Measurements from ENCODE around the gene NRCAM. TPM values are rescaled to one million over a fixed set of nuclear protein-coding genes. Genes with fewer than 3 reads are reported as not detected.

The NRCAM gene
- total RNA-seq, 2 experiments from 2014 or later = 0.60 to 1.0 TPM

- H3K4me3 Mint-ChIP-seq = no peak overlapping the region
- no peak for DNase-seq
- ChIA-PET CTCF (no interaction called here), POLR2A (no interaction called here)
- ATAC-seq = no peak
- H3K36me3 Mint-ChIP-seq (ENCODE audit: low read depth) = no peaks in the 10 kb centered on the region
- no peaks in the 10 kb centered on the region for H3K9me3 Mint-ChIP-seq (ENCODE audit: low read depth)
- no peak overlapping the region for H3K27ac Mint-ChIP-seq
- intact Hi-C loops (cut with DNase I, micrococcal nuclease) = no loop called here
- H3K27me3 Mint-ChIP-seq = peaks cover 2% of the 10 kb centered on the region
- H3K4me1 Mint-ChIP-seq = no peaks in the 10 kb centered on the region
These were observed 222.0 kb downstream of the NRCAM start for GRCh38 chr7:108234281-108234680.

GRCh38 chr7:108232076-108232475 is 224.2 kb downstream of the NRCAM start:
- DNase-seq (no peak), ATAC-seq (no peak)
- H3K4me1 Mint-ChIP-seq = no peaks in the 10 kb centered on the region
- ChIA-PET POLR2A (no interaction called here), CTCF (no interaction called here)
- intact Hi-C loops (cut with DNase I, micrococcal nuclease) = no loop called here
- no peaks in the 10 kb centered on the region for H3K27me3 Mint-ChIP-seq
- H3K36me3 Mint-ChIP-seq (ENCODE audit: low read depth) = no peaks in the 10 kb centered on the region
- no peak overlapping the region for H3K4me3 Mint-ChIP-seq
- no peak overlapping the region for H3K27ac Mint-ChIP-seq
- no peaks in the 10 kb centered on the region for H3K9me3 Mint-ChIP-seq (ENCODE audit: low read depth)

GRCh38 chr7:108231221-108231620 is 225.0 kb downstream of the NRCAM start:
- Mint-ChIP-seq H3K9me3 (ENCODE audit: low read depth) (no peaks in the 10 kb centered on the region), H3K36me3 (ENCODE audit: low read depth) (no peaks in the 10 kb centered on the region), H3K27me3 (no peaks in the 10 kb centered on the region), H3K4me3 (no peak overlapping the region), H3K27ac (no peak overlapping the region), H3K4me1 (no peaks in the 10 kb centered on the region)
- DNase-seq = no peak
- intact Hi-C loops (cut with DNase I, micrococcal nuclease) = no loop called here
- no peak for ATAC-seq
- ChIA-PET CTCF (no interaction called here), POLR2A (no interaction called here)

GRCh38 chr7:108227366-108227765 is 228.9 kb downstream of the NRCAM start:
- intact Hi-C loops (cut with DNase I, micrococcal nuclease) = no loop called here
- no peak overlapping the region for H3K27ac Mint-ChIP-seq
- CTCF ChIA-PET = no interaction called here
- no peaks in the 10 kb centered on the region for H3K36me3 Mint-ChIP-seq (ENCODE audit: low read depth)
- no peak overlapping the region for H3K4me3 Mint-ChIP-seq
- no peaks in the 10 kb centered on the region for H3K9me3 Mint-ChIP-seq (ENCODE audit: low read depth)
- POLR2A ChIA-PET = no interaction called here
- no peak for ATAC-seq
- H3K4me1 Mint-ChIP-seq = no peaks in the 10 kb centered on the region
- no peak for DNase-seq
- H3K27me3 Mint-ChIP-seq = no peaks in the 10 kb centered on the region

GRCh38 chr7:108226816-108227299 is 229.4 kb downstream of the NRCAM start:
- ATAC-seq = no peak
- no peaks in the 10 kb centered on the region for H3K4me1 Mint-ChIP-seq
- intact Hi-C loops (cut with DNase I, micrococcal nuclease) = no loop called here
- no peak for DNase-seq
- no peaks in the 10 kb centered on the region for H3K9me3 Mint-ChIP-seq (ENCODE audit: low read depth)
- no peaks in the 10 kb centered on the region for H3K27me3 Mint-ChIP-seq
- no peaks in the 10 kb centered on the region for H3K36me3 Mint-ChIP-seq (ENCODE audit: low read depth)
- ChIA-PET POLR2A (no interaction called here), CTCF (interaction anchor here (0.9 kb wide), 1 partner anchor 9 kb away, joined by 4 read pairs; no protein-coding TSS in a partner anchor)
- no peak overlapping the region for H3K4me3 Mint-ChIP-seq
- H3K27ac Mint-ChIP-seq = no peak overlapping the region

GRCh38 chr7:108225531-108226181 is 230.6 kb downstream of the NRCAM start:
- intact Hi-C loops (cut with DNase I, micrococcal nuclease) = no loop called here
- H3K4me3 Mint-ChIP-seq = no peak overlapping the region
- ATAC-seq (no peak), DNase-seq (no peak)
- H3K4me1 Mint-ChIP-seq = no peaks in the 10 kb centered on the region
- CTCF ChIA-PET = interaction anchor here (0.8 kb wide), 1 partner anchor 12 kb away, joined by 3 read pairs; no protein-coding TSS in a partner anchor
- POLR2A ChIA-PET = no interaction called here
- no peak overlapping the region for H3K27ac Mint-ChIP-seq
- no peaks in the 10 kb centered on the region for H3K36me3 Mint-ChIP-seq (ENCODE audit: low read depth)
- H3K27me3 Mint-ChIP-seq = no peaks in the 10 kb centered on the region
- H3K9me3 Mint-ChIP-seq (ENCODE audit: low read depth) = no peaks in the 10 kb centered on the region

GRCh38 chr7:108224387-108224786 is 231.8 kb downstream of the NRCAM start:
- no peak overlapping the region for H3K27ac Mint-ChIP-seq
- ChIA-PET POLR2A (no interaction called here), CTCF (no interaction called here)
- intact Hi-C loops (cut with DNase I, micrococcal nuclease) = no loop called here
- no peaks in the 10 kb centered on the region for H3K36me3 Mint-ChIP-seq (ENCODE audit: low read depth)
- ATAC-seq = no peak
- H3K4me1 Mint-ChIP-seq = no peaks in the 10 kb centered on the region
- no peaks in the 10 kb centered on the region for H3K9me3 Mint-ChIP-seq (ENCODE audit: low read depth)
- no peak overlapping the region for H3K4me3 Mint-ChIP-seq
- no peak for DNase-seq
- H3K27me3 Mint-ChIP-seq = no peaks in the 10 kb centered on the region

GRCh38 chr7:108222236-108222892 is 233.9 kb downstream of the NRCAM start:
- no peaks in the 10 kb centered on the region for H3K9me3 Mint-ChIP-seq (ENCODE audit: low read depth)
- H3K4me3 Mint-ChIP-seq = no peak overlapping the region
- CTCF ChIA-PET = interaction anchor here (1.0 to 1.2 kb wide), 2 partner anchors 41 to 275 kb away, joined by 3 read pairs; no protein-coding TSS in a partner anchor
- POLR2A ChIA-PET = no interaction called here
- intact Hi-C loops (cut with DNase I, micrococcal nuclease) = no loop called here
- no peak for ATAC-seq
- no peaks in the 10 kb centered on the region for H3K36me3 Mint-ChIP-seq (ENCODE audit: low read depth)
- H3K4me1 Mint-ChIP-seq = no peaks in the 10 kb centered on the region
- DNase-seq = no peak
- H3K27ac Mint-ChIP-seq = no peak overlapping the region
- peaks cover 3% of the 10 kb centered on the region for H3K27me3 Mint-ChIP-seq

GRCh38 chr7:108211382-108212201 is 244.6 kb downstream of the NRCAM start:
- H3K36me3 Mint-ChIP-seq (ENCODE audit: low read depth) = no peaks in the 10 kb centered on the region
- POLR2A ChIA-PET = no interaction called here
- H3K4me1 Mint-ChIP-seq = peaks cover 3% of the 10 kb centered on the region
- no peaks in the 10 kb centered on the region for H3K9me3 Mint-ChIP-seq (ENCODE audit: low read depth)
- H3K27me3 Mint-ChIP-seq = peaks cover 2% of the 10 kb centered on the region
- intact Hi-C loops (cut with DNase I, micrococcal nuclease) = no loop called here
- DNase-seq (peak; percentile 14), ATAC-seq (no peak)
- H3K27ac Mint-ChIP-seq = no peak overlapping the region
- H3K4me3 Mint-ChIP-seq = no peak overlapping the region
- CTCF ChIA-PET = interaction anchor here (0.5 kb wide), 1 partner anchor 73 kb away, joined by 3 read pairs; no protein-coding TSS in a partner anchor

GRCh38 chr7:108210796-108211195 is 245.4 kb downstream of the NRCAM start:
- Mint-ChIP-seq H3K4me1 (peaks cover 3% of the 10 kb centered on the region), H3K27ac (no peak overlapping the region), H3K27me3 (no peaks in the 10 kb centered on the region), H3K9me3 (ENCODE audit: low read depth) (no peaks in the 10 kb centered on the region), H3K4me3 (no peak overlapping the region), H3K36me3 (ENCODE audit: low read depth) (no peaks in the 10 kb centered on the region)
- ChIA-PET CTCF (interaction anchor here (0.6 kb wide), 1 partner anchor 28 kb away, joined by 6 read pairs; no protein-coding TSS in a partner anchor), POLR2A (no interaction called here)
- ATAC-seq = no peak
- DNase-seq = no peak
- intact Hi-C loops (cut with DNase I, micrococcal nuclease) = no loop called here

GRCh38 chr7:108205311-108205710 is 250.9 kb downstream of the NRCAM start:
- ChIA-PET CTCF (interaction anchor here (1.1 kb wide), 1 partner anchor 108 kb away, joined by 3 read pairs; no protein-coding TSS in a partner anchor), POLR2A (interaction anchor here (0.8 kb wide), 1 partner anchor 14 kb away, joined by 3 read pairs; no protein-coding TSS in a partner anchor)
- no peak for ATAC-seq
- no peak for DNase-seq
- no peaks in the 10 kb centered on the region for H3K36me3 Mint-ChIP-seq (ENCODE audit: low read depth)
- no peaks in the 10 kb centered on the region for H3K4me1 Mint-ChIP-seq
- no peak overlapping the region for H3K27ac Mint-ChIP-seq
- intact Hi-C loops (cut with DNase I, micrococcal nuclease) = no loop called here
- no peaks in the 10 kb centered on the region for H3K27me3 Mint-ChIP-seq
- H3K9me3 Mint-ChIP-seq (ENCODE audit: low read depth) = no peaks in the 10 kb centered on the region
- H3K4me3 Mint-ChIP-seq = no peak overlapping the region

Measured in activated CD4-positive, alpha-beta T cell treated with anti-CD3 and anti-CD28 coated beads for 36 hours (primary cell).